Medulla oblongata (tissue), 1 donor: ENCODE results near the gene CPAMD8.
"Not testable (repeated sequence)": the region's sequence is repeated elsewhere in the genome, so short reads cannot be mapped to it uniquely, and the experiment has no call there.

Experiments
- DNase-seq: peaks from one replicate; pipeline ENCODE4 v3.0.0-alpha.2; 2015; ENCODE audit errors: extremely low spot score

The CPAMD8 gene

DNA sequence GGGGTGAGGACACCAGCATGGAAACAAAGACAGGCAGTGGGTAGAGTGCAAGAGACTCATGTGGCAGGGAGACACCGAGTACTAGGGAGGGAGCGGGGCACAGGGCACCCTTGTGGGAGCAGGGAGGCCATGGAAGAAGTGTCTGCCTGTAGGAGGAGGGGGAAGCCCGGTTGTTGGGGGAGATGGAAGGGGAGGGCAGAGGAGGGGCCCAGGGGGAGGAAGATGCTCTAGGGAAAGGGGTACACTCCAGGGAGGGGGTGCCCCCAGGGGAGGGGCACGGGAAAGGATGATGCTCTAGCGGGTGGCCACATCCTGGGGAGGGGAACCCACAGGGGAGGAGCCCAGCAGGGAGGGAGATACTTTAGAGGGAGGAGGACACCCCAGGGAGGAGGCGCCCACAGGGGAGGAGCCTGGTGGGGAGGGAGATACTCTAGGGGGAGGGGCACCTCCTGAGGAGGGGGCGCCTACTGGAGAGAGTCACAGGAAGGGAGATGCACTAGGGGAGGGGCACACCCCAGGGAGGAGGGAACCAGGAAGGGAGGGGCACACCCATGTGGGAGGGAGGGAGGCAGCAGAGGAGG lies 24.9 kb downstream of the CPAMD8 start:
- DNase-seq, result no peak

DNA sequence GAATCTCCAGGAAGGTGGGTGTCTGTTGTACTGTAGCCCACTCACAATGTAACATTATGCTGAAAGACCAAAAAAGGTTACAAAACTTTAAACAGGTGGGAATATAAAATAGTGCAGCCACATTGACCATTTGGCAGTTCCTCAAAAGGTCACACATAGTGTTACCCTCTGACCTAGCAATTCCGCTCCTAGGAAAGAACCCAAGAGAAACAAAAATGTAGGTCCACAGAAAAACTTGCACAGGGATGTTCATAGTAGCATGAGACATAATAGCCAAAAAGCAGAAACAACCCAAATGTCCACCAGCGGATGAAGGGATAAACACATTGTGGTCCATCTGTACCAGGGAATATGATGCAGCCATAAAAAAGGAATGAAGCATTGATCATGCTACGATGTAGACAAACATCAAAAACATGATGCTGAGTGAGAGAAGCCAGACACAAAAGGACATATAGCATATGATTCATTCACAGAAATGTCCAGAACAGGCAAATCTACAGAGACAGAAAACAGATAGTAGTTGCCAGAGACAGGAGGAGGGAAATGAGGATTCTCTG lies 27.9 kb downstream of the CPAMD8 start:
- DNase-seq, result no peak

DNA sequence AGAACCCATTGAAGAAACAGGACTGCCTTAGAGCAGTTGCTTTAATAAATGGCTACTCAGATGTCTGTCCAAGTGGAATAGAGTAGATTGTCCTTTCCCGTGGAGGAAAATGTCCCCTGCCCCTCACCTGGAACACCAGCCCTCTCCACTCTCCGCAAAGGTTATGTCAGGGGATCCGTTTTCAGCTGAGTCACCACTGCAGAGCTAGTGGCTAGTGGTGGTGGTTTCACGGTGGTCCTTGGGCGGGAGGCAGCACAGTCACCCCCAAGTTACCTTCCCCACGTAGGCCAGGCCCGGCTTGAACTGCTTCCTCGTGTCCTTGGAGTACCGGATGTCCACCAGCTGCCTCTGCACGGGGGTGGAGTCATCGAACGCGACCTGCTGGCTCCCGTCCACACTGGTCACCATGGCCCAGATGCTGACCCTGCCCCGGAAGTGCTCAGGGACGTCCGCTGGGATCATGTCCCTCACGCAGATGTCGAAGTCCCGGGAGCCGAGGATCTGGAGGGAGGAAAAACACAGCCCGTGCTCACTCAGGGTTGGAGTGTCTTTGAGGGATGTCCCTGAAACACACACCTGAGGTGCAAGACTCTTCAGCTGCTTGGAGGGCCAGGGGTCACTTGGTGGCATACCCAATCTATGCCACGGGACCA lies 29.6 kb downstream of the CPAMD8 start:
- not testable (repeated sequence) for DNase-seq

DNA sequence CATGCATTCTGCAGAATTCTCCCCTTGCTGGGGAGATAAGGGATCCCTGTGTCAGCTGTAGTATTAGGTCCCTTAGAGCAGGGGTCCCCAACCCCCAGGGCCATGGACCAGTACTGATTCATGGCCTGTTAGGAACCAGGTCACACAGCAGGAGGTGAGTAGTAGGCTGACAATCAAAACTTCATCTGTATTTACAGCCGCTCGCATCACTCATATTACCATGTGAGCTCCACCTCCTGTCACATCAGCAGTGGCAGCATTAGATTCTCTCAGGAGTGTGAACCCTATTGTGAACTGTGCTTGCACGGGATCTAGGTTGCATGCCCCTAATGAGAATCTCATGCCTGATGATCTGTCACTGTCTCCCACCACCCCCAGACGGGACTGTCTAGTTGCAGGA lies 37.9 kb downstream of the CPAMD8 start:
- DNase-seq, result no peak

DNA sequence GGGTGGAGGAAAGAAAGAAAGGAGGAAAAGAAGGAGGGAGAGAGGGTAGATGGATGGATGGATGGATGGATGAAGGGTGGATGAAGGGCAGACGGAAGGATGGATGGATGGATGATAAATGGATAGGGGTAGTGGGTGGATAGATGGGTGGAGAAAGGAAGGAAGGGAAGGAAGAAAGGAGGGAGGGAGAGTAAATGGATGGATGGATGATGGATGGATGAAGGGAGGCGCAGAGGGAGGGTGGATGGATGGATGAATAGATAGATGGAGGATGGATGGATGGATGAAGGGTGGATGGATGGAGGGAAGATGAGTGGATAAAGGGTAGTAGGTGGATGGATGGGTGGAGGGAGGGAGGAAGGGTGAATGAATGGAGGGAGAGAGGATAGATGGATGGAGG lies 41.2 kb downstream of the CPAMD8 start:
- no peak for DNase-seq

DNA sequence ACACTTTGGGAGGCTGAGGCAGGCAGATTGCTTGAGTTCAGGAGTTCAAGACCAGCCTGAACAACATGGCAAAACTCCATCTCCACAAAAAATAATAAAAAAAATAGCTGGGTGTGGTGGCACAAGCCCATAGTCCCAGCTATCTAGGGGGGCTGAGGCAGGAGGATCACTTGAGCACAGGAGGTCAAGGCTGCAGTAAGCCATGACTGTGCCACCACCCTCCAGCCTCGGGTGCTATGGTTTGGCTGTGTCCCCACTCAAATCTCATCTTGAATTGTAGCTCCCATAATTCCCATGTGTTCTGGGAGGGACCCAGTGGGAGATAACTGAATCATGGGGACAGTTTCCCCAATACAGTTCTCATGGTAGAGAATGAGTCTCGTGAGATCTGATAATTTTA lies 44.0 kb downstream of the CPAMD8 start:
- not testable (repeated sequence) for DNase-seq

DNA sequence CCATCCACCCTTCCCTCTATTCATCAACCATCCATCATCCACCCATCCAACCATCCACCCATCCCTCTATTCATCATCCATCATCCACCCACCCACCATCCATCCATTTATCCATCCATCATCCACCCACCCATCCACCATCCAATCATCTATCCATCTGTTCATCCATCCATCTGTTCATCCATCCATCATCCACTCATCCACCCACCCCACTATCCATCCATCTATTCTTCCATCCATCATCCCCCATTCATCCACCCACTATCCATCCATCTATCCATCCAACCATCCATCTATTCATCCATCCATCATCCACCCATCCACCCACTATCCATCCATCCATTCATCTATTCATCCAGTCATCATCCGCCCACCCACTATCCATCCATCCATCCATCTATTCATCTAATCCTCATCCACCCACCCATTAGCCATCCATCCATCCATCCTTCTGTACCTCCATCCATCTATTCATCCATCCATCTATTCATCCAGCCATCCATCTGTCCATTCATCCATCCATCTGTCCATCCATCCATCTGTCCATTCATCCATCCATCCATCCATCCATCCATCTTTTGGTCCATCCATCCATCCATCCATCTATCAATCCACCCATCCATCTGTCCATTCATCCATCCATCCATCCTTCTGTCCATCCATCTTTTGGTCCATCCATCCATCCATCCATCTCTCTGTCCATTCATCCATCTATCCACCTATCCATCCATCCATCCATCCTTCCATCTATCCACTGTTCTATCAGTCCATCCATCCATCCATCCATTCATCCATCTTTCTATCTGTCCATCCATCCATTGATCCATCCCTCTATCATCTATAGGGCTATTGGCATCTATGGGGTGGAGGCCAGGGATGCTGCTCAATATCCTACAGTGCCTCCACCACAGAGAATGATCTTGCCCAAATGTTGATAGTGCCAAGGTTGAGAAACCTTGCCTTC lies 47.5 kb downstream of the CPAMD8 start:
- DNase-seq, result no peak

DNA sequence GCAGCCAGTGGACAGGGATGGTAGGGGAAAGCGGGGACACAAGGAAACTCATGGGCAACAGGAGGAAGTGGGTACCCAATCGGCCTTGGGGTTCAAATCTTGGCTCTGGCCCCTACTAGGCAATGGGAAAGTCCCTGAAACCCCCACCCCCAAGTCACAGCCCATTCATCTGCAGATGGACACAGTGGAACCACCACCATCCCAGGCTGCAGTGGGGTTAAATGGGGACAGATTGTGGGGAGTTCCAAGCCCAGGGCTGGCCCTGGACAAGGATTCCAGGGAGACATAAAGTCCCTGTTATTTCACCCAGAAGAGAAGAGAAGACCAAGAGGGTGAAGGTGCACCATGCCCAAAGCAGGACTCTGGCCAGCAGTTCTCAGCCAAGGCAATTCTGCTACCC lies 48.5 kb downstream of the CPAMD8 start:
- DNase-seq, result no peak

DNA sequence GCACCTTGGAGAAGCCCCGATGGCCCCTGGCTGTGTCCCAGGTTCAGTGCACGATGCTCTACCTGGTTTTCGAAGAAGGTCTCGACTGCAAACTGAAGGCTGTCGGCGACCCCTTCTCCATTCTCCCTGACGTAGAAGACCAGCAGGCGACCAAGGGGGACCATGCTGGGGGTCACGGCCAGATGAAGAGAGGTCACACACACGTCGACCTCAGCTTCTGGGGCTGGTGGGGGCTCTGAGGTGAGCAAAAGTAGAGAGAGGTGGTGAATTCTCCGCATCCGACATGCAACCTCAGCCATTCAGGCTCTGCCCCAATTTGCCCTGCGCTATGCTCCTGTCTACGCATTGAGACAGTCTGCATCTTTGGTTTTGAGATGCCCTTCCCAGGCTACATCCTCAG lies 49.3 kb downstream of the CPAMD8 start:
- no peak for DNase-seq

DNA sequence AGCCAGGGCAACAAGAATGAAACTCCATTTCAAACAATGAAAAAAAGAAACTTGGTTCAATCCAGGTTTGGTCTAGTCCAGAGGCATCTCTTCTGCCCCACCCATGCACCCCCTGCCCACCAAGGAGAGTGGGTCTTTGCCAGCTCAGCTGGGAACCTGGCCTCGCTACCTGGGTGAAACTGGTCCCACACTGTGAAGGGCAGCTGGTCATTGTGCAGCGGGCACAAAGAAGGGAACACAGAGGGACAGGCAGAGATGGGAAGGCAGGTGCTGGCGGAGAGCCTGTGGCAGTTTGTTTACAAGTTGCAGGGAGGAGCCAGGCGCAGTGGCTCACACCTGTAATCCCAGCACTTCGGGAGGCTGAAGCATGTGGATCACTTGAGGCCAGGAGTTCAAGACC lies 50.2 kb downstream of the CPAMD8 start:
- no peak for DNase-seq

DNA sequence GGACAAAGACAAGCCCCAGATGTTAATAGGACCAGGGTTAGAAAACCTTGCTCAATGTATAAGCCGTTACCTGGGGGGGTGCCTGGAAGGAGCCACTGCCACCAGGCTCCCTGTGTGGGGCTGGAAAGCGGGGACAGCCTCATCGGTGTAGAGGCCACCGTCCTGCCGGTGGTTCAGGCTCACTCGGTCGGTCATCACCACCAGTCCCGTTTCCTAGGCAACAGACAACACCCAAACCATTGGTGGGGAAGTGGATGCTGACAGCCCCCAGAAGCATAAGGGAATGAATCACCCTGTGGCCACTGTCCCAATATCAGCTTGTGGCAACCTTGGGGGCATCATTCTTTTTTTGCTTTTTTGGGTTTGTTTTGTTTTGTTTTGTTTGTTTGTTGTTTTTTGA lies 55.8 kb downstream of the CPAMD8 start:
- DNase-seq, result no peak

DNA sequence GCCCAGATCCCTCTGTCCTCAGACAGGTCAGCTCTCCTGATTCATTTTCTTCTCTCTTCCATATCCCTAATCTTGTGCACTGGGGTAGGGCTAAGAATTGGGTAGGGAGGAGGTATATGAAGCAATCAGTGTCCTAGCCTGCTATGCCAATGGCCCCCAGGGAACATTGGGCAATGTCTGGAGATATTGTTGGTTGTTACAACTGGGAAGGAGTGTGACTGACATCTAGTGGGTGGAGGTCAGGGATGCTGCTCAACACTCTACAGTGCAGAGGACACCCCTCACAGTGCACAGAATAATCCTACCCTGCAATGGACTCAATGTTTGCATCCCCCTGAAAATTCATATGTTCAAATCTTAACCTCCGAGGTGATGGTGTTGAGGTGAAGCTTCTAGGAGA lies 57.5 kb downstream of the CPAMD8 start:
- no peak for DNase-seq

DNA sequence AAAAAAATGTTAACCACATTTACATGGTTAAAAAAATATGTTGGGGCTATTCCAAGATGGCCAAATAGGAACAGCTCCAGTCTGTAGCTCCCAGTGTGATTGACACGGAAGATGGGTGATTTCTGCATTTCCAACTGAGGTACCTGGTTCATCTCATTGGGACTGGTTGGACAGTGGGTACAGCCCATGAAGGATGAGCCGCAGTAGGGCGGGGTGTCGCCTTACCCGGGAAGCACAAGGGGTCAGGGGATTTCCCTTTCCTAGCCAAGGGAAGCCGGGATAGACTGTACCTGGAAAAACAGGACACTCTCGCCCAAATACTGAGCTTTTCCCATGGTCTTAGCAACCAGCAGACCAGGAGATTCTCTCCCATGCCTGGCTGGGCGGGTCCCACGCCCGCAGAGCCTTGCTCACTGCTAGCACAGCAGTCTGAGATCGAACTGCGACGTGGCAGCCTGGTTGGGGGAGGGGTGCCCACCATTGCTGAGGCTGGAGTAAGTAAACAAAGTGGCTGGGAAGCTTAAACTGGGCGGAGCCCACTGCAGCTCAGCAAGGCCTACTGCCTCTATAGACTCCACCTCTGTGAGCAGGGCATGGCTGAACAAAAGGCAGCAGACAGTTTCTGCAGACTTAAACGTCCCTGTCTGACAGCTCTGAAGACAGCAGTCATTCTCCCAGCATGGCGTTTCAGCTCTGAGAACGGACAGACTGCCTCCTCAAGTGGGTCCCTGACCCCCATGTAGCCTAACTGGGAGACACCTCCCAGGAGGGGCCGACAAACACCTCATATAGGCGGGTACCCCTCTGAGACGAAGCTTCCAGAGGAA lies 65.4 kb downstream of the CPAMD8 start:
- not testable (repeated sequence) for DNase-seq

DNA sequence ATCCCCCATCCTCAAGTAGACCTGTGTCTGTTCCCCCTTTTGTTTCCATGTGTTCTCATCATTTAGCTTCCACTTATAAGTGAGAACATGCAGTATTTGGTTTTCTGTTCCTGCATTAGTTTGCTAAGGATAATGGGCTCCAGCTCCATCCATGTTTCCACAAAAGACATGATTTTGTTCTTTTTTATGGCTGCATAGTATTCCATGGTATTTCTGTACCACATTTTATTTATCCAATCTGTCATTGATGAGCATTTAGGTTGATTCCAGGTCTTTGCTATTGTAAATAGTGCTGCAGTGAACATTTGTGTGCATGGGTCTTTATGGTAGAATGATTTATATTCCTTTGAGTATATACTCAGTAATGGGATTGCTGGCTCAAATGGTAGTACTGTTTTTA lies 68.3 kb downstream of the CPAMD8 start:
- DNase-seq, result not testable (repeated sequence)

DNA sequence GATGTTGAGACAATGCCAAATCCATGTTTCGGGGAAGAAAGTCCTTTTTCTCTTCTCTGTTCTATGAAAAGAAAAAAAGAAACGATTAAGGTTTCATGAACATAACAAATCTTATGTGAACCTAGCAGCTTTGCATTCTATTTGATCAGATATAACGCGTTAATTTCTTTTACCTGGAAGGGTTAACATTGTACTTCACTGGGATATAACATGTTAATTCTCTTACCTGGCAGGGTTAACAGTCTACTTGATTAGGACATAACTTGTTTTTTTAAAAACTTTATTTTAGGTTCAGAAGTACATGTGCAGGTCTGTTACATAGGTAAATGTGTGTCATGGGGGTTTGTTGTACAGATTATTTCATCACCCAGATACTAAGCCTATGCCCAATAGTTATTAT lies 68.8 kb downstream of the CPAMD8 start:
- no peak for DNase-seq

DNA sequence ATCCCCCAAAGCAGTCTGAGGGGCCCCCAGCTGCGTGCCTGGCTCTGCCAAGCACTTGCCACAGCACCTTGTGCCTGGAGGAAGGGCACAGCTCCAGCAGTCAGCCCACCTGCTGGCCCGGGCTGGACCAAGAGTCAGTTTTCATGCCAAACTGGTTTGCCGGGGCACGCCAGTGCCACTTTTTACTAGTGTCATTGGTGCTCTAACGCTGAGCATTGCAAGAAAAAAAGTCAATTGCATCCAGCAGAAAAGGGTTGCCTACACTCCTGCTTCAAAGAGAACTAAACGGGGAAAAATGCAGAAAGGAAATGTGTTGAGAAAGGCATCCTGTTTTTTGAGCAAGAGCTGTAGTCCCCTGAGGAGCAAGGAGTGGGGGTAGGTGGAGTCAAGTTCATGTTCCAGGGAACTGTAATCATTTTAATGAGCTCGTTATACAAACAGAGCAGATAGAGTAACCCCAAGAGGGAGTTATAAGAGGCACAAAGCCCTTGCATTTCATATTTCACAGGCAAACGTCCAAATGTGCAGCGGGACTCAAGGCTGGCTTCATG lies 69.4 kb downstream of the CPAMD8 start:
- no peak for DNase-seq

DNA sequence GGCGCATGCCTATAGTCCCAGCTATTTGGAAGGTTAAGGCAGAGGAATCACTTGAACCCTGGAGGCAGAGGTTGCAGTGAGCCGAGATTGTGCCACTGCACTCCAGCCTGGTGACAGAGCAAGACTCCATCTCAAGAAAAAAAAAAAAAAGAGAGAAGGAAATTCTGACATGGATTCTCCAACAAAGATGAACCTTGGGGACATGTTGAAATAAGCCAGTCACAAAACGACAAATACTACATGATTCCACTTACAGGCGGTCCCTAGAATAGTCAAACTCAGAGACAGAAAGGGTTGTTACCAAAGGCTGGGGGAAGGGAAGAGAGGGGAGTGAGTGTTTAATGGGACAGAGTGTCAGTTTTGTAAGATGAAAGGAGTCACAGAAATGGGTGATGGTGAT lies 71.4 kb downstream of the CPAMD8 start:
- DNase-seq, result no peak

DNA sequence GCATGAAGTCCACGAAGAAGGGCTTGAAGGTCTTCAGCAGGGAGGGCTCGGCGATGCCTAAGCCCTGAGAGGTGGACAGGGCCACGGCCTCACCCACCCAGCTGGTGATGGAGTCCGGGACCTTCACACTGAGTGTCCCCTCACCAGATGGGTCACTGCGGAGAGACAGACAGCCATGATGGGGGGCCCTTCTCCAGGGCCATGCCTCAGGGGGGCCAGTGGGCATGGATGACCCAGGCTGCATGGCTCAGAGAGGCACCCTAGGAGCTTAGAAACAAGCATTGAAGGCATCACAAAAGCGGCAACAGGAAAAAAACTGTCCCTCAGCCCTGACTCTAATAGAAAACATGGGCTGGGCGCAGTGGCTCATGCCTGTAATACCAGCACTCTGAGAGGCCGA lies 74.6 kb downstream of the CPAMD8 start:
- DNase-seq, result no peak

DNA sequence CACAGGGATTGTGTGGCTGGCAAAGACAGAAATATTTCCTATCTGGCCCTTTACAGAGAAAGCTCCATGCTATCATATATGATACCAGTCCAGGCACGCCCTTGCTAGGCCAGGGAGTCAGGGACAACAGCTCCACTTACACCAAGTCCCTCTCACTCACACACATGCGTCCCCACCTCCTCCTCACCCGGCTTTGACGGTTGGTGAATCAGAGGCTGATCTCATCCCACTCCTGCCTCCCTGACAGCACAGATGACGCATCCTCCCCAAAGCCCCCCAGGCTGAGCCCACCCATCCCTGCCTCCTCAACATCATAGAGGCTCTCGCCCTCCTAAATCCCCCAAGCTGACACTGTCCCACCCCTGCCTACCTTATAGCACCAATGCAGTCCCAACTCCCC lies 75.1 kb downstream of the CPAMD8 start:
- no peak for DNase-seq

DNA sequence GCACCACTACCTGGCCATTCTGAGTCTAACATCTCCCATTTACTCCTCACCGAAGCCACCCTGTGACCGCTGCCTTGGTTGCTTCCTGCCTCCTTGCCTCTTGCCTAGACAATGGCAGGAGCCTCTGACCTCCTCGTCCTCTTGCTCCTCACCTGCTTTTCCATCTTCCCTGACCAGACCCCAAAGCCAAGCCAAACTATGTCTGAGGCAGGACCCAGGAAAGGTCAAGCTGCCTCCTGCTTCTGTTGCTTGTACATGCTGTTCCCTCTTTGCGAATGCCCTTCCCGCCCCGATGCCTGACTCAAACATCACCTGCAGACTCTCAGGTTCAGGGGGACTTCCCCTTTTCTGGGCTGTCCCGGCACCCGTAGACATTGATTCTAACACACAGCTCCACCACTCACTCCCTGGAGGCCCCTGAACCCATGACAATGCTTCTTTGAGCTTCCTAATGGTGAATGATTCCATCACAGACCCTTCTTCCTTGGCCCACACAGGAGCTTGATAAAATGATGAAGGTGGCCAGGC lies 77.0 kb downstream of the CPAMD8 start:
- no peak for DNase-seq
